Mucosa of descending colon (tissue), 3 donors: ENCODE measurements around the gene CIAO3. TPM values are rescaled to one million over a fixed set of nuclear protein-coding genes. Genes with fewer than 3 reads are reported as not detected.

Experiments
- ATAC-seq: fragments of 200-7000 bp; cut with Tn5 transposase; one replicate; pipeline ENCODE4 v1.9.1; 2020; ENCODE audit warnings: mild to moderate bottlenecking, moderate library complexity
- DNase-seq, 3 donors: peaks; one replicate each; pipeline ENCODE4 v3.0.0-alpha.2; 2020
- H3K36me3 ChIP-seq: fragments of 200-600 bp; one replicate; pipeline ENCODE4 v1.8.0; 2021; ENCODE audit warnings: low read depth, mild to moderate bottlenecking
- H3K4me1 ChIP-seq: fragments of 200-600 bp; one replicate; pipeline ENCODE4 v1.8.0; 2021; ENCODE audit warnings: low read depth, mild to moderate bottlenecking
- H3K4me3 ChIP-seq: fragments of 200-600 bp; one replicate; pipeline ENCODE4 v1.8.0; 2021; ENCODE audit warnings: mild to moderate bottlenecking
- H3K9me3 ChIP-seq: fragments of 200-600 bp; one replicate; pipeline ENCODE4 v1.8.0; 2021; ENCODE audit warnings: mild to moderate bottlenecking
- intact Hi-C, 2 donors: fragments of 100-400 bp; cut with DNase I in 1 of 2; cut with micrococcal nuclease in 1 of 2; formaldehyde crosslinking; loops; one replicate each; pipeline versions ENCODE4 v1.11.0 to v1.11.1; 2022; cut with DNase I, micrococcal nuclease
- total RNA-seq, 3 donors: library from RNA; stranded (reverse); fragmentation: NEBNext Ultra II Directional in 2 of 3; extraction: Animal tissue kit (Norgen Biotek cat#: 25700) in 2 of 3; gene quantifications; one replicate each; pipeline versions ENCODE4 v1.2.1 to v1.2.4, GENCODE V29; 2021 to 2023
- TF ChIP-seq, protein P1 (sequence below): fragments of 200-600 bp; IDR thresholded peaks from one replicate; pipeline ENCODE4 v1.8.0; 2022; ENCODE audit warnings: antibody characterized with exemption, mild to moderate bottlenecking
- donor health status: DM: no; HTN: no; CAD: no; lungs with moderate emphysema.
- donor health status: DM: no; HTN: no; CAD: no.
- donor health status: DM: no; HTN: yes; CAD: no.

Gene CIAO3
- total RNA-seq, 3 donors from 2014 or later: 37.7 to 48.7 (median 47.6) TPM

DNA sequence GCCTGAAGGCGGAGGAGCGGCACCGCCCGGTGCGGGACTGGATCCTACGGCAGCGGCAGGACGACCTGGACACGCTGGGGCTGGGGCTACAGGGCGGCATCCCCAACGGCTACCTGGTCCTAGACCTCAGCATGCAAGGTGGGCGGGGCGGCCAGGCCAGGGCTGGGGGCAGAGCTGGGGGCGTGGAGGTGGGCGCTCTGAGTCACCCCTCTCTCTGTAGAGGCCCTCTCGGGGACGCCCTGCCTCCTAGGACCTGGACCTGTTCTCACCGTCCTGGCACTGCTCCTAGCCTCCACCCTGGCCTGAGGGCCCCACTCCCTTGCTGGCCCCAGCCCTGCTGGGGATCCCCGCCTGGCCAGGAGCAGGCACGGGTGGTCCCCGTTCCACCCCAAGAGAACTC lies 27.6 kb upstream of the CIAO3 start:
- no peaks in the 10 kb centered on the region for H3K36me3 ChIP-seq
- TF ChIP-seq, protein P1, sequence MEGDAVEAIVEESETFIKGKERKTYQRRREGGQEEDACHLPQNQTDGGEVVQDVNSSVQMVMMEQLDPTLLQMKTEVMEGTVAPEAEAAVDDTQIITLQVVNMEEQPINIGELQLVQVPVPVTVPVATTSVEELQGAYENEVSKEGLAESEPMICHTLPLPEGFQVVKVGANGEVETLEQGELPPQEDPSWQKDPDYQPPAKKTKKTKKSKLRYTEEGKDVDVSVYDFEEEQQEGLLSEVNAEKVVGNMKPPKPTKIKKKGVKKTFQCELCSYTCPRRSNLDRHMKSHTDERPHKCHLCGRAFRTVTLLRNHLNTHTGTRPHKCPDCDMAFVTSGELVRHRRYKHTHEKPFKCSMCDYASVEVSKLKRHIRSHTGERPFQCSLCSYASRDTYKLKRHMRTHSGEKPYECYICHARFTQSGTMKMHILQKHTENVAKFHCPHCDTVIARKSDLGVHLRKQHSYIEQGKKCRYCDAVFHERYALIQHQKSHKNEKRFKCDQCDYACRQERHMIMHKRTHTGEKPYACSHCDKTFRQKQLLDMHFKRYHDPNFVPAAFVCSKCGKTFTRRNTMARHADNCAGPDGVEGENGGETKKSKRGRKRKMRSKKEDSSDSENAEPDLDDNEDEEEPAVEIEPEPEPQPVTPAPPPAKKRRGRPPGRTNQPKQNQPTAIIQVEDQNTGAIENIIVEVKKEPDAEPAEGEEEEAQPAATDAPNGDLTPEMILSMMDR: no peak

DNA sequence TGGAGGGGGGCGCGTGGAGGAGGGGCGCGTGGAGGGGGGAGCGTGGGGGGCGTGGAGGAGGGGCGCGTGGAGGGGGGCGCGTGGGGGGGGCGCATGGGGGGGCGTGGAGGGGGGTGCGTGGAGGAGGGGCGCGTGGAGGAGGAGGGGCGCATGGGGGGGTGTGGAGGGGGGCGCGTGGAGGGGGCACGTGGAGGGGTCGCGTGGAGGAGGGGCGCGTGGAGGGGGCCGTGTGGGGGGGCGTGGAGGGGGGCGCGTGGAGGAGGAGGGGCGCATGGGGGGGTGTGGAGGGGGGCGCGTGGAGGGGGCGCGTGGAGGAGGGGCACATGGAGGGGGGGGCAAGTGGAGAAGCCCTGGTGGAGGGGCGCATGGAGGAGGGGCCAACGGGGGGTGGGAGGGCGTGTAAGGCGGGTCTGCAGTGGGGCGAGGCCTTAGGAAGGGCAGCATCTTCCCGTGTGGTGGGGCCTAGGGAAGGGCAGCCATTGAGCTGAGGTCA lies 27.0 kb upstream of the CIAO3 start:
- intact Hi-C loops: no loop called here
- Histone ChIP-seq H3K4me3 (no peak overlapping the region), H3K9me3 (no peaks in the 10 kb centered on the region), H3K36me3 (no peaks in the 10 kb centered on the region), H3K4me1 (no peaks in the 10 kb centered on the region)
- DNase-seq: no peak
- no peak for ATAC-seq
- TF ChIP-seq, protein P1: no peak

More for the DNA sequence above, 27.6 kb upstream of the CIAO3 start:
- Histone ChIP-seq H3K4me1 (no peaks in the 10 kb centered on the region), H3K4me3 (no peak overlapping the region), H3K9me3 (no peaks in the 10 kb centered on the region)
- ATAC-seq: no peak
- DNase-seq: no peak
- intact Hi-C loops: no loop called here

DNA sequence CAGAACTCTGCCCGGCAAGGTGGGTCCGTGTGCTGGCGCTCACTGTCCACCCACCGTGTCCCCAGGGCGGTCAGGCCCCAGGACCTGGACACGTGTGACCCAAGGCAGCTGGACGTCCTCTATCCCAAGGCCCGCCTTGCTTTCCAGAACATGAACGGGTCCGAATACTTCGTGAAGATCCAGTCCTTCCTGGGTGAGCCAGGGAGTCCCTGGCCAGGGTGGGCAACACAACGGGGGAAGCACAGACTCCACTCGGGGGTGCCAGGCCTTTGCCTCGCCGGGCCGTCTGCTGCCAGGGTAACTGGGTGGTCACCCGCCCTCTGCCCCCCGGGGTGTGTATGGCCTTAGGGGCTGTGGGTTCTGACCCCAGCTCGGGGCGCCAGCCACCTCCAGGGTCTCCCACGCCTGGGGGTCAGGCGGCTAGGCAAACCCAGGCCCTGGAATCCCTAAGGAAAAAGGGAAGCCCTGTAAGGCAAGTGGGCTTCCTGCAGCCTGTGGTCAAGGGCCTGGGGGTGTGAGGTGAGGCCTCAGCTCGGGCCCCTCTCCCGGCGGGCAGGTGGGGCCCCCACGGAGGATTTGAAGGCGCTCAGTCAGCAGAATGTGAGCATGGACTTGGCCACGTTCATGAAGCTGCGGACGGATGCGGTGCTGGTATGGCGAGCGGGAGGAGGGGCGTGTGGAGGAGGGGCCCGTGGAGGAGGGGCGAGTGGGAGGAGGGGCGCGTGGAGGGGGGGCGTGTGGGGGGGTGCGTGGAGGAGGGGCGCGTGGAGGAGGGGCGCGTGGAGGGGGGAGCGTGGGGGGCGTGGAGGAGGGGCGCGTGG lies 26.2 kb upstream of the CIAO3 start:
- no peak for DNase-seq
- intact Hi-C loops: no loop called here
- H3K4me3 ChIP-seq: no peak overlapping the region
- no peaks in the 10 kb centered on the region for H3K4me1 ChIP-seq
- TF ChIP-seq, protein P1: no peak
- H3K9me3 ChIP-seq: no peaks in the 10 kb centered on the region
- ATAC-seq: no peak
- H3K36me3 ChIP-seq: no peaks in the 10 kb centered on the region

DNA sequence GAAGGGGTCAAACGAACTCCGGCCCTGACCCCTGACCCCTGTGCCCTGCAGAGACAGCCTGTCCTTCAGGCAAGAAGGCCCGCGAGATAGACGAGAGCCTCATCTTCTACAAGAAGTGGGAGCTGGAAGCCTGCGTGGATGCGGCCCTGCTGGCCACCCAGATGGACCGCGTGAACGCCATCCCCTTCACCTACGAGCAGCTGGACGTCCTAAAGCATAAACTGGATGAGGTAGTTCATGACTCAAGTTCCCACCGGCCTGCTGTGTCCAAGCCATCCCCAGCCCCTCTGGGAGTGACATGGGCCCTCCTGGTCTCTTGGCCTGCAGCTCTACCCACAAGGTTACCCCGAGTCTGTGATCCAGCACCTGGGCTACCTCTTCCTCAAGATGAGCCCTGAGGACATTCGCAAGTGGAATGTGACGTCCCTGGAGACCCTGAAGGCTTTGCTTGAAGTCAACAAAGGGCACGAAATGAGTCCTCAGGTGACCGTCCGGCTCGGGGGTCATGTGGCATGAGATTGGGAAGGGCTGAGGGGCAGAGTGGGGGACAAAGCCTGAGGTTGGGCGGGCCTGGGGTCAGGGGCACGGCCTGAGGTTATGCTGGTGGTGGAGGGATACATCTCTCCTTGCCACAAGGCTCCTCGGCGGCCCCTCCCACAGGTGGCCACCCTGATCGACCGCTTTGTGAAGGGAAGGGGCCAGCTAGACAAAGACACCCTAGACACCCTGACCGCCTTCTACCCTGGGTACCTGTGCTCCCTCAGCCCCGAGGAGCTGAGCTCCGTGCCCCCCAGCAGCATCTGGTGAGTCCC lies 25.4 kb upstream of the CIAO3 start:
- no peak for ATAC-seq
- intact Hi-C loops: no loop called here
- H3K9me3 ChIP-seq: no peaks in the 10 kb centered on the region
- no peaks in the 10 kb centered on the region for H3K36me3 ChIP-seq
- H3K4me3 ChIP-seq: no peak overlapping the region
- H3K4me1 ChIP-seq: no peaks in the 10 kb centered on the region
- TF ChIP-seq, protein P1: no peak
- DNase-seq: no peak

DNA sequence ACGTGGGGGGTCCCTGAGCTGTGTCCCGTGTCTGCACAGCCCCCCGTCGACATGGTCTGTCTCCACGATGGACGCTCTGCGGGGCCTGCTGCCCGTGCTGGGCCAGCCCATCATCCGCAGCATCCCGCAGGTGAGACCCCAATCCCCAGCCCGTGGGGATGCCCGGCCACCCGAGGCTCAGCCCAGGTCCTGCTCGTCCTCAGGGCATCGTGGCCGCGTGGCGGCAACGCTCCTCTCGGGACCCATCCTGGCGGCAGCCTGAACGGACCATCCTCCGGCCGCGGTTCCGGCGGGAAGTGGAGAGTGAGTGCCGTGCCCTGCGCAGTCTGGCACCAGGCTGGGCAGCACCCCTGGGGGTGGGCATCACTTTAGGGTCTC lies 24.7 kb upstream of the CIAO3 start:
- no peak for ATAC-seq
- TF ChIP-seq, protein P1: no peak
- no peak for DNase-seq
- intact Hi-C loops: no loop called here
- no peaks in the 10 kb centered on the region for H3K9me3 ChIP-seq
- no peaks in the 10 kb centered on the region for H3K36me3 ChIP-seq
- H3K4me3 ChIP-seq: no peak overlapping the region
- H3K4me1 ChIP-seq: no peaks in the 10 kb centered on the region
